ENCODE results near the gene HSD17B2. TPM values are rescaled to one million over a fixed set of nuclear protein-coding genes. Genes with fewer than 3 reads are reported as not detected.

Gene HSD17B2
- polyA plus RNA-seq, 3 donors: not detected

GRCh38 chr16:82056550-82056896 lies 21.5 kb downstream of the HSD17B2 start:
- no peak overlapping the region for H3K27ac ChIP-seq (ENCODE audit: low read depth in 1 of 2, low read length in 2 of 2)
- H3K79me2 ChIP-seq (ENCODE audit: insufficient read depth, low read length): no peaks in the 10 kb centered on the region
- H3K4me1 ChIP-seq (ENCODE audit: control insufficient read depth in 1 of 2, insufficient read depth in 2 of 2, low read length in 2 of 2): no peaks in the 10 kb centered on the region
- peaks cover 0 to 2% of the 10 kb centered on the region in 2 donors for H3K27me3 ChIP-seq (ENCODE audit: control insufficient read depth in 2 of 2, insufficient read depth in 2 of 2, low read length in 2 of 2)
- intact Hi-C loops (cut with micrococcal nuclease): no loop called here
- H3K36me3 ChIP-seq (replicated peaks in 1 of 2; ENCODE audit: control insufficient read depth in 1 of 2, insufficient read depth in 2 of 2, low read length in 2 of 2): no peaks in the 10 kb centered on the region
- H3K4me2 ChIP-seq (replicated peaks; ENCODE audit: extremely low read depth, low read length, poor library complexity, severe bottlenecking): no peak overlapping the region
- no peak overlapping the region for H3K9ac ChIP-seq (ENCODE audit: insufficient read depth, low read length, poor library complexity, severe bottlenecking)
- WGBS (ENCODE audit: insufficient coverage): no CpG with 5 or more reads among the region's 3 CpGs
- H2AFZ ChIP-seq (ENCODE audit: insufficient read depth, low read depth, low read length, poor library complexity, severe bottlenecking): no peak overlapping the region
- Mint-ChIP-seq H3K36me3 (no peaks in the 10 kb centered on the region), H3K27me3 (ENCODE audit: low read depth in 3 of 3) (peaks cover 0 to 13% (median 6%) of the 10 kb centered on the region in 3 donors), H3K27ac (no peak overlapping the region), H3K4me3 (no peak overlapping the region), H3K9me3 (no peaks in the 10 kb centered on the region), H3K4me1 (no peaks in the 10 kb centered on the region)
- no peak for DNase-seq
- TF ChIP-seq CTCF (IDR thresholded peaks at IDR 0.05): no peak
- no peaks in the 10 kb centered on the region for H3K9me3 ChIP-seq (replicated peaks in 1 of 2; ENCODE audit: control insufficient read depth in 1 of 2, insufficient read depth in 1 of 2, low read length in 2 of 2)
- no peaks in the 10 kb centered on the region for H4K20me1 ChIP-seq (ENCODE audit: insufficient read depth, low read length)
- no peak overlapping the region for H3K4me3 ChIP-seq (replicated peaks in 1 of 3; ENCODE audit: low read depth in 2 of 3, low read length in 3 of 3)

- H3K36me3 Mint-ChIP-seq: no peaks in the 10 kb centered on the region
- Histone ChIP-seq H3K9me3 (replicated peaks in 1 of 2; ENCODE audit: control insufficient read depth in 1 of 2, insufficient read depth in 1 of 2, low read length in 2 of 2) (no peaks in the 10 kb centered on the region), H3K36me3 (replicated peaks in 1 of 2; ENCODE audit: control insufficient read depth in 1 of 2, insufficient read depth in 2 of 2, low read length in 2 of 2) (no peaks in the 10 kb centered on the region), H2AFZ (ENCODE audit: insufficient read depth, low read depth, low read length, poor library complexity, severe bottlenecking) (no peak overlapping the region), H3K4me3 (replicated peaks in 1 of 3; ENCODE audit: low read depth in 2 of 3, low read length in 3 of 3) (no peak overlapping the region), H3K4me1 (ENCODE audit: control insufficient read depth in 1 of 2, insufficient read depth in 2 of 2, low read length in 2 of 2) (no peaks in the 10 kb centered on the region), H3K79me2 (ENCODE audit: insufficient read depth, low read length) (no peaks in the 10 kb centered on the region), H3K27me3 (ENCODE audit: control insufficient read depth in 2 of 2, insufficient read depth in 2 of 2, low read length in 2 of 2) (peaks cover 0 to 2% of the 10 kb centered on the region in 2 donors), H3K27ac (ENCODE audit: low read depth in 1 of 2, low read length in 2 of 2) (no peak overlapping the region), H3K9ac (ENCODE audit: insufficient read depth, low read length, poor library complexity, severe bottlenecking) (no peak overlapping the region), H3K4me2 (replicated peaks; ENCODE audit: extremely low read depth, low read length, poor library complexity, severe bottlenecking) (no peak overlapping the region), H4K20me1 (ENCODE audit: insufficient read depth, low read length) (no peaks in the 10 kb centered on the region)
- H3K9me3 Mint-ChIP-seq: no peaks in the 10 kb centered on the region
- WGBS (ENCODE audit: insufficient coverage): 95% methylated on average over 3 of the region's 8 CpGs
- no peak overlapping the region for H3K27ac Mint-ChIP-seq
- no peaks in the 10 kb centered on the region for H3K4me1 Mint-ChIP-seq
- DNase-seq: no peak
- intact Hi-C loops (cut with micrococcal nuclease): no loop called here
- peaks cover 2 to 12% (median 10%) of the 10 kb centered on the region in 3 donors for H3K27me3 Mint-ChIP-seq (ENCODE audit: low read depth in 3 of 3)
- TF ChIP-seq CTCF (IDR thresholded peaks at IDR 0.05): no peak
- no peak overlapping the region for H3K4me3 Mint-ChIP-seq
These were observed 24.3 kb downstream of the HSD17B2 start for GRCh38 chr16:82059161-82059982.
